OCI-LY3 (cell line): ENCODE measurements around the gene LOXL1.
"Not testable (repeated sequence)": the region's sequence is repeated elsewhere in the genome, so short reads cannot be mapped to it uniquely, and the experiment has no call there.

Experiments used
- H2AFZ ChIP-seq: fragments of 200-600, 300-600 bp; shearing (Covaris generic); 2 replicates; pipeline ENCODE4 v1.6.0; 2014; ENCODE audit warnings: antibody characterized with exemption, low read depth, low read length
- H3K27ac ChIP-seq: fragments of 200-600, 300-600 bp; sonication (generic); 2 replicates; pipeline ENCODE4 v1.5.1; 2014; ENCODE audit warnings: mild to moderate bottlenecking, low read length, moderate library complexity, mixed read lengths
- H3K27me3 ChIP-seq: fragments of 200-600, 300-600 bp; sonication (generic); 2 replicates; pipeline ENCODE4 v1.6.1; 2014; ENCODE audit warnings: low read depth, low read length, mixed read lengths
- H3K36me3 ChIP-seq: fragments of 200-600, 300-600 bp; sonication (generic); replicated peaks from 2 replicates; pipeline ENCODE3; 2014; ENCODE audit warnings: low read depth, low read length, mixed read lengths
- H3K4me1 ChIP-seq: fragments of 300-600, 200-600 bp; sonication (generic); 2 replicates; pipeline ENCODE4 v1.6.1; 2014; ENCODE audit warnings: low read length, mixed read lengths
- H3K4me2 ChIP-seq: fragments of 200-600, 300-600 bp; sonication (generic); 2 replicates; pipeline ENCODE4 v1.6.1; 2014; ENCODE audit warnings: low read length, mixed read lengths
- H3K4me3 ChIP-seq: fragments of 300-600, 200-600 bp; sonication (generic); 2 replicates; pipeline ENCODE4 v1.5.1; 2014; ENCODE audit warnings: antibody characterized with exemption, mild to moderate bottlenecking, low read length, moderate library complexity
- H3K79me2 ChIP-seq: fragments of 300-600, 200-600 bp; shearing (Covaris generic); 2 replicates; pipeline ENCODE4 v1.6.1; 2014; ENCODE audit warnings: mild to moderate bottlenecking, low read length, mixed read lengths
- H3K9ac ChIP-seq: fragments of 300-600, 200-600 bp; shearing (Covaris generic); 2 replicates; pipeline ENCODE4 v1.6.0; 2014; ENCODE audit warnings: mild to moderate bottlenecking, low read length, moderate library complexity
- H3K9me3 ChIP-seq: fragments of 200-600, 300-600 bp; shearing (Covaris generic); 2 replicates; pipeline ENCODE4 v1.6.1; 2014; ENCODE audit warnings: low read length, mixed read lengths; ENCODE audit not compliant: insufficient read depth
- H4K20me1 ChIP-seq: fragments of 200-600, 300-600 bp; sonication (generic); 2 replicates; pipeline ENCODE4 v1.6.1; 2016; ENCODE audit warnings: low read length, mixed read lengths; ENCODE audit not compliant: insufficient read depth
- EZH2phosphoT487 ChIP-seq: fragments of 200-600 bp; shearing (Covaris generic); IDR thresholded peaks from 2 replicates; pipeline ENCODE4 v1.6.1; 2018; ENCODE audit warnings: antibody characterized with exemption, mixed run types, low read depth
- TF ChIP-seq, protein P1 (sequence below): fragments of 200-600, 300-600 bp; sonication (generic); IDR thresholded peaks from 2 replicates; pipeline ENCODE4 v1.5.1; 2014; ENCODE audit warnings: antibody characterized with exemption, low read length, low read depth

Gene LOXL1

DNA sequence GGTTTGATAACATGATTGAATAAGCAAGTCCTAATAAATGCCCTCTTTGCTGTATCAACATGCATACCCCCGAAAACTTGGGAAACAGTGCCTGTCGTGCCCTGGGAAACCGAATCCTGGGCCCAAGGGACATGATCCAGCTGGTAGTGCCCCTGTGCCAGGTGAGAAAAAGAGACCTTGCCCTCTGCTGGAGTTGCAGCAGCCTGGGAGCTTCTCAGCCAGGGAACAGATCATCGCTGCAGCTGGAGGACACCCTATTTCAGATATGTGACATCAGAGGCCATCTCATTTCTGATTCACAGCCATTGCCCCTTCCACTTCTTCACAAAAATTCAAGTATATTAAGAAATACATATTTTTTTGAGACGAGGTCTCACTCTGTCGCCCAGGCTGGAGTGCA is 33.5 kb downstream of the LOXL1 start:
- no peaks in the 10 kb centered on the region for H4K20me1 ChIP-seq
- no peak overlapping the region for H3K4me2 ChIP-seq
- no peak overlapping the region for H2AFZ ChIP-seq
- H3K9me3 ChIP-seq: no peaks in the 10 kb centered on the region
- no peaks in the 10 kb centered on the region for H3K79me2 ChIP-seq
- TF ChIP-seq EZH2phosphoT487: no peak
- TF ChIP-seq, protein P1, sequence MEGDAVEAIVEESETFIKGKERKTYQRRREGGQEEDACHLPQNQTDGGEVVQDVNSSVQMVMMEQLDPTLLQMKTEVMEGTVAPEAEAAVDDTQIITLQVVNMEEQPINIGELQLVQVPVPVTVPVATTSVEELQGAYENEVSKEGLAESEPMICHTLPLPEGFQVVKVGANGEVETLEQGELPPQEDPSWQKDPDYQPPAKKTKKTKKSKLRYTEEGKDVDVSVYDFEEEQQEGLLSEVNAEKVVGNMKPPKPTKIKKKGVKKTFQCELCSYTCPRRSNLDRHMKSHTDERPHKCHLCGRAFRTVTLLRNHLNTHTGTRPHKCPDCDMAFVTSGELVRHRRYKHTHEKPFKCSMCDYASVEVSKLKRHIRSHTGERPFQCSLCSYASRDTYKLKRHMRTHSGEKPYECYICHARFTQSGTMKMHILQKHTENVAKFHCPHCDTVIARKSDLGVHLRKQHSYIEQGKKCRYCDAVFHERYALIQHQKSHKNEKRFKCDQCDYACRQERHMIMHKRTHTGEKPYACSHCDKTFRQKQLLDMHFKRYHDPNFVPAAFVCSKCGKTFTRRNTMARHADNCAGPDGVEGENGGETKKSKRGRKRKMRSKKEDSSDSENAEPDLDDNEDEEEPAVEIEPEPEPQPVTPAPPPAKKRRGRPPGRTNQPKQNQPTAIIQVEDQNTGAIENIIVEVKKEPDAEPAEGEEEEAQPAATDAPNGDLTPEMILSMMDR: no peak
- H3K36me3 ChIP-seq: no peaks in the 10 kb centered on the region
- no peaks in the 10 kb centered on the region for H3K27me3 ChIP-seq
- no peak overlapping the region for H3K27ac ChIP-seq
- H3K4me3 ChIP-seq: no peak overlapping the region
- no peak overlapping the region for H3K9ac ChIP-seq
- H3K4me1 ChIP-seq: peaks cover 16% of the 10 kb centered on the region

DNA sequence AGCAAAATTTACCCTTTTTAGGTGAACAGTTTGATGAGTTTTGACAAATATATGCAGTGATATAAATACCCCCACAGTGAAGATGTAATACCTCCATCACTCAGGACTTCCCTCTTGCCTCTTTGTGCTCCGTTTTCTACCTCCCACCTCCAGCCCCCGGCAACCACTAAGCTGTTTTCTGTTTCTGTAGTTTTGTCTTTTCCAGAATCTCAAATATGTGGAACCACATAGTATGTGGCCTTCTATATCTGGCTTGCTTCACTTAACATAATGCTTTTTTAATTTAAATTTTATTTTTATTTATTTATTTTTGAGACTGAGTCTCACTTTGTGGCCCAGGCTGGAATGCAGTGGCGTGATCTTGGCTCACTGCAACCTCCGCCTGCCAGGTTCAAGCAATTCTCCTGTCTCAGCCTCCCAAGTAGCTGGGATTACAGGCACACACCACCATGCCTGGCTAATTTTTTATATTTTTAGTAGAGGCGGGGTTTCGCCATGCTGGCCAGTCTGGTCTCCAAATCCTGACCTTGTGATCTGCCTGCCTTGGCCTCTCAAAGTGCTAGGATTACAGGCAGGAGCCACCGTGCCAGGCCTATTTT is 34.3 kb downstream of the LOXL1 start:
- not testable (repeated sequence) for H3K4me3 ChIP-seq, H3K27ac ChIP-seq, H4K20me1 ChIP-seq, H3K9ac ChIP-seq, H3K36me3 ChIP-seq, H3K4me2 ChIP-seq, H3K79me2 ChIP-seq, H3K9me3 ChIP-seq, H3K27me3 ChIP-seq, H2AFZ ChIP-seq
- peaks cover 24% of the 10 kb centered on the region for H3K4me1 ChIP-seq

DNA sequence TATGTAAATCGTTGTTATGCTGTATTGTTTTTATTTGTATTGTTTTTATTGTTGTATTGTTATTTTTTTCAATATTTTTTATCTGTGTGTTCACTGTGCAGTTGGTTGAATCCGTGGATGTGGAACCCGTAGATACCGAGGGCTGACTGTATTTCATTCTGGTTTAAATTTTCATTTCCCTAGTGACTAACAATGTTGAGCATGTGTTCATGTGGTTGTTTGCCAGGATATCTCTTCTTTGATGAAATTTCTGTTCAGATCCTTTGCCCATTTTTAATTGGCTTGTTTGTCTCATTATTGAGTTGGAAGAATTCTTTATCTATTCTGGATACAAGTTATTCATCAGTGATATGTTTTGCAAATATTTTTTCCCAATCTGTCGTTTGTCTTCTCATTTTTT is 36.2 kb downstream of the LOXL1 start:
- H3K4me1 ChIP-seq: peaks cover 42% of the 10 kb centered on the region
- TF ChIP-seq EZH2phosphoT487: no peak
- TF ChIP-seq, protein P1: no peak
- H3K27me3 ChIP-seq: no peaks in the 10 kb centered on the region
- no peak overlapping the region for H3K4me2 ChIP-seq
- H3K4me3 ChIP-seq: no peak overlapping the region
- H3K9ac ChIP-seq: no peak overlapping the region
- H3K36me3 ChIP-seq: no peaks in the 10 kb centered on the region
- H3K9me3 ChIP-seq: no peaks in the 10 kb centered on the region
- H4K20me1 ChIP-seq: no peaks in the 10 kb centered on the region
- no peak overlapping the region for H2AFZ ChIP-seq
- no peak overlapping the region for H3K27ac ChIP-seq
- no peaks in the 10 kb centered on the region for H3K79me2 ChIP-seq

DNA sequence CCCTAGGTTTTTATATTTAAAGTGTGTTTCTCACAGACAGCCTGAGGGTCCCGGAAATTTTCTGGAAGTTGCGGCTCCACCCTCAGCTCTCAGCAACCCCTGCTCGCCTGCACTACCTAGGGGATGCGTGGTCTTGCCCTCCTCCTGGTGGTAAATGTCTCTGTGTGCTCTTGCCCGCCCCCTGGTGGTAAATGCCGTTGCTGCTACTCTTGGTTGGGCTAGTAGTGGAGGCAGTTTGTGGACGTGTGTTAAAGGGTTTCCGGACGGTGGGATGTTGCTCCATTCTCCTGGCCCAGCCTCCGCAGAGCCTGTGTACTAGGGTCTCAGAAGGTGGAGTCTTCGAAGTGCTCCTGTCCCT is 38.5 kb downstream of the LOXL1 start:
- no peaks in the 10 kb centered on the region for H3K27me3 ChIP-seq
- H3K79me2 ChIP-seq: no peaks in the 10 kb centered on the region
- TF ChIP-seq, protein P1: peak; percentile 98
- no peak for TF ChIP-seq EZH2phosphoT487
- H3K27ac ChIP-seq: peak overlapping the region; percentile 97
- peak overlapping the region; percentile 68 for H3K4me3 ChIP-seq
- H3K36me3 ChIP-seq: no peaks in the 10 kb centered on the region
- peak overlapping the region; percentile 83 for H3K4me2 ChIP-seq
- H3K9ac ChIP-seq: peak overlapping the region; percentile 81
- H4K20me1 ChIP-seq: no peaks in the 10 kb centered on the region
- H3K9me3 ChIP-seq: no peaks in the 10 kb centered on the region
- H3K4me1 ChIP-seq: peaks cover 43% of the 10 kb centered on the region
- peak overlapping the region; percentile 76 for H2AFZ ChIP-seq
